Neural progenitor cell (in vitro differentiated cells): ENCODE results near the gene LTBP3. TPM values are rescaled to one million over a fixed set of nuclear protein-coding genes. Genes with fewer than 3 reads are reported as not detected.
A peak's percentile ranks its signal among the peaks of the same experiment; 100 is the strongest.

Experiments used
- DNase-seq: peaks from one replicate; pipeline ENCODE4 v3.0.0-alpha.2; 2016; ENCODE audit warnings: low spot score
- H2AFZ ChIP-seq: fragments of 200-600 bp; sonication (generic); replicated peaks from 2 replicates; pipeline ENCODE4 v1.6.1; 2016; ENCODE audit warnings: antibody characterized with exemption
- H3F3A ChIP-seq: fragments of 200-600 bp; sonication (generic); 2 replicates; pipeline ENCODE4 v1.6.1; 2016; ENCODE audit warnings: antibody characterized with exemption, low read depth
- H3K27ac ChIP-seq: fragments of 200-600 bp; sonication (generic); 2 replicates; pipeline ENCODE4 v1.5.1; 2016; ENCODE audit warnings: mild to moderate bottlenecking
- H3K27me3 ChIP-seq: fragments of 200-600 bp; sonication (generic); 2 replicates; pipeline ENCODE4 v1.6.1; 2016; ENCODE audit warnings: mild to moderate bottlenecking, moderate library complexity
- H3K36me3 ChIP-seq: fragments of 200-600 bp; sonication (generic); 2 replicates; pipeline ENCODE4 v1.5.1; 2016
- H3K4me1 ChIP-seq: fragments of 200-600 bp; sonication (generic); 2 replicates; pipeline ENCODE4 v1.6.1; 2016; ENCODE audit warnings: mixed run types
- H3K4me2 ChIP-seq: fragments of 200-600 bp; sonication (generic); 2 replicates; pipeline ENCODE4 v1.6.1; 2016
- H3K4me3 ChIP-seq: fragments of 200-600 bp; sonication (generic); 2 replicates; pipeline ENCODE4 v1.5.1; 2016
- H3K79me2 ChIP-seq: fragments of 200-600 bp; sonication (generic); 2 replicates; pipeline ENCODE4 v1.6.1; 2016; ENCODE audit warnings: low read depth
- H3K9ac ChIP-seq: fragments of 200-600 bp; sonication (generic); 2 replicates; pipeline ENCODE4 v1.6.1; 2016
- H3K9me3 ChIP-seq: fragments of 200-600 bp; sonication (generic); 2 replicates; pipeline ENCODE4 v1.5.1; 2016; ENCODE audit warnings: low read depth
- H4K20me1 ChIP-seq: fragments of 200-600 bp; sonication (generic); 2 replicates; pipeline ENCODE4 v1.6.1; 2016; ENCODE audit warnings: low read depth
- H3K27ac Mint-ChIP-seq: 3 replicates; pipeline ENCODE4 v1.8.0; 2021; ENCODE audit warnings: mixed read lengths
- H3K27me3 Mint-ChIP-seq: 2 replicates; pipeline ENCODE4 v1.8.0; 2022; ENCODE audit warnings: low read depth, mild to moderate bottlenecking, inconsistent platforms, moderate library complexity, mixed read lengths; ENCODE audit not compliant: insufficient read depth
- H3K36me3 Mint-ChIP-seq: 3 replicates; pipeline ENCODE4 v1.8.0; 2021; ENCODE audit warnings: mixed read lengths
- H3K4me1 Mint-ChIP-seq: 3 replicates; pipeline ENCODE4 v1.8.0; 2021; ENCODE audit warnings: mixed read lengths
- H3K4me3 Mint-ChIP-seq: 3 replicates; pipeline ENCODE4 v1.8.0; 2021; ENCODE audit warnings: mild to moderate bottlenecking, moderate library complexity, mixed read lengths
- H3K9me3 Mint-ChIP-seq: 3 replicates; pipeline ENCODE4 v1.8.0; 2020; ENCODE audit warnings: mixed read lengths
- EZH2 ChIP-seq: fragments of 200-600 bp; sonication (generic); IDR thresholded peaks from 2 replicates; pipeline ENCODE4 v1.6.1; 2017; ENCODE audit warnings: antibody characterized with exemption, mild to moderate bottlenecking, moderate library complexity
- EZH2phosphoT487 ChIP-seq: fragments of 200-600 bp; sonication (generic); IDR thresholded peaks from 2 replicates; pipeline ENCODE4 v1.6.1; 2017; ENCODE audit warnings: antibody characterized with exemption
- total RNA-seq: library from RNA; depleted of rRNA; stranded (reverse); fragments of >200 nt; gene quantifications from 2 replicates; pipeline ENCODE4 v1.2.3, GENCODE V29; 2015; ENCODE audit warnings: low replicate concordance
- TF ChIP-seq, protein P1 (sequence below): fragments of 200-600 bp; sonication (generic); IDR thresholded peaks from 2 replicates; pipeline ENCODE4 v1.5.1; 2017; ENCODE audit warnings: antibody characterized with exemption, mild to moderate bottlenecking

Gene LTBP3
- total RNA-seq, 1 donor from 2014 or later = 1.2 TPM

DNA sequence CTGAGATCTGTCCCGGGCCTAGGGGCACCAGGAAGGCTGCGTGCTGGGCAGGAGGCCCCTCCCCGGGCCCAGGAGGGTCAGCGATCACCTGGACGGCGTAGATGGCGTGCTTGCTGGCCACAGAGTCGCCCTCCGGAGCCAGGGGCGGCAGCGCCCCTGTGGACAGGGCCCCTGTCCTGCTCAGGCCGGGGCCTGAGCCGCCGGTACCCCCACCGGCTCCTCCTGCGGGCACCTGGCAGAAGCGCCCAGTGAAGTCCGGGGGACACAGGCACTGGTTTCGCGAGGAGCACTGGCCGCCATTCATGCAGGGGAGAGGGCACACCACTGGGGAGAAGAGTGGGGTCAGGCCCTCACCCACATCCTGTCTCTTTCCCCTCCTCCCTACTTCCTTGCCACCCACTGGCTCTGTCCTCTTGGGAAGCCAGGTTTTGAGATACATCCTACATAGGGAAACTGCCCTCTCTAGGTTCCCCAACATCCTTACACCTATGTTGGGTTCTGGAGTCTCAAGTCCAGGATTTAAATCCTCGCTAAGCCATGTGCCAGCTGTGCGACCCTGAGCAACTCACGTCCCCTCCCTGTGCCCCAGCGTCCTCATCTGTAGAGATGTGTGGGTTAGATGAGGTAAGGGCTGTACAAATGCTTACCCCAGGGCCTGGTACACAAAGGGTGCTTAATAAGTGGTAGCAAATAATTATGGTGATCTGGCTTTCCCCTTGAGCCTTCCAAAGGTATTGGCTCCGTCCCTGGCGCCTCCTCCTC is 3.9 kb downstream of the LTBP3 start:
- peak overlapping the region; percentile 33 for H3K27ac Mint-ChIP-seq
- no peak overlapping the region for H3K9ac ChIP-seq
- peaks cover 50% of the 10 kb centered on the region for H3K4me1 Mint-ChIP-seq
- TF ChIP-seq EZH2phosphoT487 (no peak), EZH2 (peak; percentile 25)
- TF ChIP-seq, protein P1, sequence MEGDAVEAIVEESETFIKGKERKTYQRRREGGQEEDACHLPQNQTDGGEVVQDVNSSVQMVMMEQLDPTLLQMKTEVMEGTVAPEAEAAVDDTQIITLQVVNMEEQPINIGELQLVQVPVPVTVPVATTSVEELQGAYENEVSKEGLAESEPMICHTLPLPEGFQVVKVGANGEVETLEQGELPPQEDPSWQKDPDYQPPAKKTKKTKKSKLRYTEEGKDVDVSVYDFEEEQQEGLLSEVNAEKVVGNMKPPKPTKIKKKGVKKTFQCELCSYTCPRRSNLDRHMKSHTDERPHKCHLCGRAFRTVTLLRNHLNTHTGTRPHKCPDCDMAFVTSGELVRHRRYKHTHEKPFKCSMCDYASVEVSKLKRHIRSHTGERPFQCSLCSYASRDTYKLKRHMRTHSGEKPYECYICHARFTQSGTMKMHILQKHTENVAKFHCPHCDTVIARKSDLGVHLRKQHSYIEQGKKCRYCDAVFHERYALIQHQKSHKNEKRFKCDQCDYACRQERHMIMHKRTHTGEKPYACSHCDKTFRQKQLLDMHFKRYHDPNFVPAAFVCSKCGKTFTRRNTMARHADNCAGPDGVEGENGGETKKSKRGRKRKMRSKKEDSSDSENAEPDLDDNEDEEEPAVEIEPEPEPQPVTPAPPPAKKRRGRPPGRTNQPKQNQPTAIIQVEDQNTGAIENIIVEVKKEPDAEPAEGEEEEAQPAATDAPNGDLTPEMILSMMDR = no peak
- H2AFZ ChIP-seq = no peak overlapping the region
- no peaks in the 10 kb centered on the region for H3K36me3 ChIP-seq
- peaks cover 17% of the 10 kb centered on the region for H4K20me1 ChIP-seq
- no peaks in the 10 kb centered on the region for H3K9me3 Mint-ChIP-seq
- H3K36me3 Mint-ChIP-seq = peaks cover 6% of the 10 kb centered on the region
- no peaks in the 10 kb centered on the region for H3K9me3 ChIP-seq
- H3K4me2 ChIP-seq = peak overlapping the region; percentile 77
- peak overlapping the region; percentile 40 for H3K4me3 ChIP-seq
- DNase-seq = no peak
- H3F3A ChIP-seq = peaks cover 39% of the 10 kb centered on the region
- H3K27ac ChIP-seq = no peak overlapping the region
- H3K4me1 ChIP-seq = peaks cover 29% of the 10 kb centered on the region
- peaks cover 27% of the 10 kb centered on the region for H3K27me3 Mint-ChIP-seq
- H3K79me2 ChIP-seq = no peaks in the 10 kb centered on the region
- H3K27me3 ChIP-seq = peaks cover 96% of the 10 kb centered on the region
- H3K4me3 Mint-ChIP-seq = peak overlapping the region; percentile 28

DNA sequence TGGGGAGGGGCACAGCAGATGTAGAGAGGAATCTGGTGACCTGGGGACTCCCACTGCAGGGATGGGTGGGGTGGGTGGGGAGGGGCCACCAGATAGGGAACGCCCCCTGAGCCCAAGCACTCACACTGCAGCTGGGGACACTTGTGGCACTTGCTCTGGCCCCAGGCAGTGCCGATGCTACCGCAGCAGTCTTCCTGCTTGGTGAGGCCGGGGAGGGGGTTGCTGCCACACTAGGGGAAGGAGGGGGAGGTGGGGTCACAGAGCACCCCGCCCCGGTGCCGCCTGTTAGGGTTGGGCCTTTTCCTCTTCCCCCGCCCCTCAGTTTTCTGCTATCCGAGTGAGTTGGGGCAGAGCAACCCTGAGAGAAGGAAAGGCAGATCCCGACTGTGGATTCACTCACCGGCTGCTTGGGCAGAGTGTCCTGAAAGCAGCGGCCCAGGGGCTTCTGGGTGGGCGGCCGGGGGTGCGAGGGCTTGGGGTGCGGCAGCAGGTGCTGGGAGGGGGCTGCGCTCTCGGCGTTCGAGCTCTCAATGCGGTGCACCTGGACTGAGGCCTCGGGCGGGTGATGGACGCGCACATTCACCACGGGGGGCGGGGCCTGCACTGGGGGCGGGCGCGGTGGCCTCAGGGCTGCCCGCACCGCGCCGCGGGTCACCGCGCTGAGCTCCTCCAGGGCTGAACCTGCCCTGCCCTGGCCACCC is 4.7 kb downstream of the LTBP3 start:
- peak; percentile 63 for DNase-seq
- peak overlapping the region; percentile 40 for H3K4me3 ChIP-seq
- H3K79me2 ChIP-seq = no peaks in the 10 kb centered on the region

DNA sequence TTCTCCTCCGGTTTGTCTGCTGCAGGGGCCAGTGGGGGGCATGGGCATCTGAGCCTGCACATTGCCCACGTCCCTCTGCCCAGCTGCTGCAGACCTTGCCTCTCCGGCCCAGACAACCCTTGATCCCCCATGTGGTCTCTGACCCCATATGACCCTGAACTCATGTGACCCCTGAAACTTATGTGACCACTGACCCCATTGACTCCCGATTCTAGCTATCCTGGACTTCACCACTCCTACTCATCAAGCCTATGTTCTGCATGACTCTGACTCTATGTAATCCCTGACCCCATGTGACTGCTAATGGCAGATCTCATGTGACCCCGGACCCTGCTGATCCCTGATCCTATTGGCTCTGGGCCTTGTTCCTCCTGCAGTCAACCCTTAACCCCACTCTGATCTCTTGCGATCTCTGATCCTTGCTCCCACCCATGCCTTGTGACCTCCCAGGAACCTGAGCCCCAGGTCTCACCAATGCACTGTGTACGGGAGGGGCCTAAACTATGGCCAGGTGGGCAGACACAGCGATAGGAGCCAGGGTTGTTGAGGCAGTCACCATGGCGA is 5.7 kb downstream of the LTBP3 start:
- Histone ChIP-seq H3K27ac (no peak overlapping the region), H3F3A (peaks cover 36% of the 10 kb centered on the region), H3K27me3 (peaks cover 98% of the 10 kb centered on the region), H3K79me2 (no peaks in the 10 kb centered on the region), H3K4me2 (no peak overlapping the region), H4K20me1 (peaks cover 28% of the 10 kb centered on the region), H2AFZ (no peak overlapping the region), H3K4me1 (peaks cover 22% of the 10 kb centered on the region), H3K4me3 (no peak overlapping the region), H3K9ac (no peak overlapping the region), H3K9me3 (no peaks in the 10 kb centered on the region), H3K36me3 (no peaks in the 10 kb centered on the region)
- Mint-ChIP-seq H3K27ac (peak overlapping the region; percentile 35), H3K9me3 (no peaks in the 10 kb centered on the region), H3K4me1 (peaks cover 53% of the 10 kb centered on the region), H3K4me3 (peak overlapping the region; percentile 59), H3K27me3 (peaks cover 37% of the 10 kb centered on the region), H3K36me3 (peaks cover 9% of the 10 kb centered on the region)
- TF ChIP-seq, protein P1 = no peak
- TF ChIP-seq EZH2 (no peak), EZH2phosphoT487 (no peak)
- no peak for DNase-seq

More for the DNA sequence above, 4.7 kb downstream of the LTBP3 start:
- Histone ChIP-seq H4K20me1 (peaks cover 20% of the 10 kb centered on the region), H3K36me3 (no peaks in the 10 kb centered on the region), H3K9ac (no peak overlapping the region), H2AFZ (no peak overlapping the region), H3K27me3 (peaks cover 97% of the 10 kb centered on the region), H3K4me2 (peak overlapping the region; percentile 77), H3F3A (peaks cover 37% of the 10 kb centered on the region), H3K9me3 (no peaks in the 10 kb centered on the region), H3K4me1 (peaks cover 22% of the 10 kb centered on the region), H3K27ac (no peak overlapping the region)
- TF ChIP-seq, protein P1 = no peak
- TF ChIP-seq EZH2 (no peak), EZH2phosphoT487 (no peak)
- Mint-ChIP-seq H3K9me3 (no peaks in the 10 kb centered on the region), H3K27ac (no peak overlapping the region), H3K27me3 (peaks cover 31% of the 10 kb centered on the region), H3K36me3 (peaks cover 6% of the 10 kb centered on the region), H3K4me3 (no peak overlapping the region), H3K4me1 (peaks cover 48% of the 10 kb centered on the region)
